Lower leg skin (tissue), 4 donors: ENCODE data around the gene ALPK1. TPM values are rescaled to one million over a fixed set of nuclear protein-coding genes. Genes with fewer than 3 reads are reported as not detected.

Experiments used
- DNase-seq, 2 donors: peaks; one replicate each; pipeline ENCODE4 v3.0.0-alpha.2; 2019; ENCODE audit warnings: low spot score in 2 of 2
- H3K4me3 ChIP-seq: fragments of 200-600 bp; sonication (generic); 2 replicates; pipeline ENCODE4 v1.5.1; 2017; ENCODE audit warnings: mild to moderate bottlenecking, low read depth; ENCODE audit not compliant: poor library complexity, severe bottlenecking
- CTCF ChIP-seq, 3 donors: fragments of 450-650 bp; IDR thresholded peaks; one replicate each; pipeline ENCODE4 v1.5.1; 2016; ENCODE audit warnings: antibody characterized with exemption in 3 of 3, mild to moderate bottlenecking in 3 of 3, moderate library complexity in 2 of 3
- POLR2A ChIP-seq, 2 donors: fragments of 450-650 bp; IDR thresholded peaks; one replicate each; pipeline ENCODE4 v1.6.1; 2016 to 2017; ENCODE audit warnings: antibody characterized with exemption in 2 of 2, mild to moderate bottlenecking in 1 of 2, moderate library complexity in 1 of 2
- WGBS, 2 donors: methylation state at CpG; one replicate each; pipeline ENCODE4 v1.1.5; 2018; 5-methylcytosine and 5-hydroxymethylcytosine counted together
- intact Hi-C: fragments of 100-400 bp; cut with DNase I; formaldehyde crosslinking; loops from one replicate; pipeline ENCODE4 v1.15.0; 2023; ENCODE audit warnings: low total_unique reads
- total RNA-seq, 4 donors: library from RNA; depleted of rRNA; stranded (reverse); fragments of >200 nt; gene quantifications; one replicate each; pipeline ENCODE4 v1.1.0, GENCODE V29; 2016

The ALPK1 gene
- total RNA-seq, 4 donors from 2014 or later, result 15.9 to 24.0 (median 19.7) TPM

GRCh38 chr4:112371361-112371760 is 74.2 kb downstream of the ALPK1 start:
- no peak for DNase-seq
- 84 to 87% methylated on average over 3 of the region's 3 CpGs for WGBS, 2 donors
- TF ChIP-seq POLR2A (IDR thresholded peaks at IDR 0.05) (no peak), CTCF (IDR thresholded peaks at IDR 0.05) (no peak)
- intact Hi-C loops, result no loop called here
- H3K4me3 ChIP-seq, result no peak overlapping the region

GRCh38 chr4:112374850-112375249 is 77.7 kb downstream of the ALPK1 start:
- TF ChIP-seq POLR2A (IDR thresholded peaks at IDR 0.05) (no peak), CTCF (IDR thresholded peaks at IDR 0.05) (no peak)
- 94 to 97% methylated on average over 2 of the region's 2 CpGs for WGBS, 2 donors
- no peak overlapping the region for H3K4me3 ChIP-seq
- intact Hi-C loops, result no loop called here
- no peak for DNase-seq

GRCh38 chr4:112377171-112377570 is 80.0 kb downstream of the ALPK1 start:
- 82 to 85% methylated on average over 6 of the region's 6 CpGs for WGBS, 2 donors
- no peak overlapping the region for H3K4me3 ChIP-seq
- TF ChIP-seq POLR2A (IDR thresholded peaks at IDR 0.05) (no peak), CTCF (IDR thresholded peaks at IDR 0.05) (no peak)
- DNase-seq, result no peak
- intact Hi-C loops, result no loop called here

- no peak for DNase-seq
- WGBS, 2 donors, result 90 to 93% methylated on average over 13 of the region's 13 CpGs
- TF ChIP-seq CTCF (IDR thresholded peaks at IDR 0.05) (no peak), POLR2A (IDR thresholded peaks at IDR 0.05) (no peak)
- intact Hi-C loops, result no loop called here
- H3K4me3 ChIP-seq, result no peak overlapping the region
Observed at GRCh38 chr4:112377594-112378242, 80.5 kb downstream of the ALPK1 start.

GRCh38 chr4:112378243-112378620 is 81.1 kb downstream of the ALPK1 start:
- WGBS, 2 donors, result 90% methylated on average over 3 of the region's 3 CpGs
- no peak for DNase-seq
- TF ChIP-seq CTCF (IDR thresholded peaks at IDR 0.05) (no peak), POLR2A (IDR thresholded peaks at IDR 0.05) (no peak)
- intact Hi-C loops, result no loop called here
- H3K4me3 ChIP-seq, result no peak overlapping the region

GRCh38 chr4:112378858-112379257 is 81.7 kb downstream of the ALPK1 start:
- TF ChIP-seq POLR2A (IDR thresholded peaks at IDR 0.05), result no peak
- TF ChIP-seq CTCF (IDR thresholded peaks at IDR 0.05), result no peak
- no peak overlapping the region for H3K4me3 ChIP-seq
- WGBS, 2 donors, result 61 to 75% methylated on average over 3 of the region's 3 CpGs
- intact Hi-C loops, result no loop called here
- no peak for DNase-seq
